ENCODE measurements around the gene CSNK1A1.
"Not testable (repeated sequence)": the region's sequence is repeated elsewhere in the genome, so short reads cannot be mapped to it uniquely, and the experiment has no call there.

CSNK1A1 gene

GRCh38 chr5:149521739-149522685 lies 29.2 kb downstream of the CSNK1A1 start:
- Histone ChIP-seq H3K9me3 (ENCODE audit: severe bottlenecking) (no peaks in the 10 kb centered on the region), H3K27me3 (ENCODE audit: insufficient read depth, low read depth, severe bottlenecking) (no peaks in the 10 kb centered on the region), H3K27ac (no peak overlapping the region), H3K4me3 (ENCODE audit: low read depth, low read length) (no peak overlapping the region), H3K36me3 (peaks cover 76% of the 10 kb centered on the region)
- TF ChIP-seq CTCF (IDR thresholded peaks at IDR 0.05; ENCODE audit: low read depth, low read length) = no peak
- DNase-seq = no peak

- TF ChIP-seq CTCF (IDR thresholded peaks at IDR 0.05; ENCODE audit: low read depth, low read length) = no peak
- Histone ChIP-seq H3K9me3 (ENCODE audit: severe bottlenecking) (no peaks in the 10 kb centered on the region), H3K27ac (no peak overlapping the region), H3K27me3 (ENCODE audit: insufficient read depth, low read depth, severe bottlenecking) (no peaks in the 10 kb centered on the region), H3K36me3 (peaks cover 79% of the 10 kb centered on the region), H3K4me3 (ENCODE audit: low read depth, low read length) (no peak overlapping the region)
- no peak for DNase-seq
Observed at GRCh38 chr5:149519601-149520000, 31.6 kb downstream of the CSNK1A1 start.

- no peak overlapping the region for H3K4me3 ChIP-seq (ENCODE audit: low read depth, low read length)
- H3K36me3 ChIP-seq = peaks cover 69% of the 10 kb centered on the region
- no peak overlapping the region for H3K27ac ChIP-seq
- H3K27me3 ChIP-seq (ENCODE audit: insufficient read depth, low read depth, severe bottlenecking) = no peaks in the 10 kb centered on the region
- TF ChIP-seq CTCF (IDR thresholded peaks at IDR 0.05; ENCODE audit: low read depth, low read length) = no peak
- no peaks in the 10 kb centered on the region for H3K9me3 ChIP-seq (ENCODE audit: severe bottlenecking)
- no peak for DNase-seq
Observed at GRCh38 chr5:149518620-149519019, 32.6 kb downstream of the CSNK1A1 start.

- Histone ChIP-seq H3K9me3 (ENCODE audit: severe bottlenecking) (no peaks in the 10 kb centered on the region), H3K36me3 (peaks cover 67% of the 10 kb centered on the region), H3K27ac (no peak overlapping the region), H3K27me3 (ENCODE audit: insufficient read depth, low read depth, severe bottlenecking) (no peaks in the 10 kb centered on the region), H3K4me3 (ENCODE audit: low read depth, low read length) (no peak overlapping the region)
- no peak for DNase-seq
- TF ChIP-seq CTCF (IDR thresholded peaks at IDR 0.05; ENCODE audit: low read depth, low read length) = no peak
Observed at GRCh38 chr5:149517461-149518122, 33.6 kb downstream of the CSNK1A1 start.

- no peaks in the 10 kb centered on the region for H3K27me3 ChIP-seq (ENCODE audit: insufficient read depth, low read depth, severe bottlenecking)
- H3K9me3 ChIP-seq (ENCODE audit: severe bottlenecking) = no peaks in the 10 kb centered on the region
- peaks cover 71% of the 10 kb centered on the region for H3K36me3 ChIP-seq
- no peak for TF ChIP-seq CTCF (IDR thresholded peaks at IDR 0.05; ENCODE audit: low read depth, low read length)
- DNase-seq = no peak
- no peak overlapping the region for H3K4me3 ChIP-seq (ENCODE audit: low read depth, low read length)
- no peak overlapping the region for H3K27ac ChIP-seq
Observed at GRCh38 chr5:149514512-149514911, 36.7 kb downstream of the CSNK1A1 start.

GRCh38 chr5:149513372-149513947 lies 37.8 kb downstream of the CSNK1A1 start:
- H3K27me3 ChIP-seq (ENCODE audit: insufficient read depth, low read depth, severe bottlenecking); H3K27ac ChIP-seq; DNase-seq; H3K9me3 ChIP-seq (ENCODE audit: severe bottlenecking); H3K4me3 ChIP-seq (ENCODE audit: low read depth, low read length): not testable (repeated sequence)
- H3K36me3 ChIP-seq = peaks cover 71% of the 10 kb centered on the region
